Left lung (tissue), 10 donors: ENCODE measurements around the gene SLC39A1. TPM values are rescaled to one million over a fixed set of nuclear protein-coding genes. Genes with fewer than 3 reads are reported as not detected.
A peak's percentile ranks its signal among the peaks of the same experiment; 100 is the strongest.

Experiments used
- ATAC-seq: fragments of 200-7000 bp; cut with Tn5 transposase; one replicate; pipeline ENCODE4 v1.9.1; 2020; ENCODE audit warnings: moderate library complexity
- DNase-seq, 4 donors: peaks; one replicate each; pipeline ENCODE4 v3.0.0-alpha.2; 2013 to 2020
- H3K27ac ChIP-seq, 2 donors: fragments of 200-600 bp; sonication (generic) in 1 of 2; one replicate each; pipeline versions ENCODE4 v1.5.0 to v1.8.0; 2020 to 2021
- H3K27me3 ChIP-seq, 2 donors: fragments of 200-600 bp; sonication (generic) in 1 of 2; one replicate each; pipeline versions ENCODE4 v1.5.0 to v1.8.0; 2020 to 2021
- H3K36me3 ChIP-seq, 2 donors: fragments of 200-600 bp; sonication (generic) in 1 of 2; one replicate each; pipeline versions ENCODE4 v1.5.0 to v1.8.0; 2020 to 2021
- H3K4me1 ChIP-seq, 2 donors: fragments of 200-600 bp; one replicate each; pipeline ENCODE4 v1.8.0; 2021
- H3K4me3 ChIP-seq, 2 donors: fragments of 200-600 bp; sonication (generic) in 1 of 2; one replicate each; pipeline versions ENCODE4 v1.5.0 to v1.8.0; 2020 to 2021; ENCODE audit warnings: mild to moderate bottlenecking in 1 of 2
- H3K9me3 ChIP-seq, 2 donors: fragments of 200-600 bp; sonication (generic) in 1 of 2; one replicate each; pipeline versions ENCODE4 v1.5.0 to v1.8.0; 2020 to 2021
- CTCF ChIP-seq, 2 donors: fragments of 200-600 bp; sonication (generic) in 1 of 2; IDR thresholded peaks; one replicate each; pipeline versions ENCODE4 v1.5.0 to v1.8.0; 2021; ENCODE audit warnings: antibody characterized with exemption in 2 of 2
- intact Hi-C, 2 donors: fragments of 100-400 bp; cut with DNase I; formaldehyde crosslinking; loops; one replicate each; pipeline versions ENCODE4 v1.11.2 to v1.14.2; 2022
- polyA plus RNA-seq, 6 donors: library from polyadenylated mRNA; unstranded; fragments of 120-200 nt; gene quantifications; one replicate each; pipeline ENCODE4 v1.2.1, GENCODE V29; 2013; ENCODE audit not compliant: insufficient read length in 6 of 6
- total RNA-seq, 2 donors: library from RNA; stranded (reverse); fragmentation: NEBNext Ultra II Directional; extraction: Animal tissue kit (Norgen Biotek cat#: 25700); gene quantifications; one replicate each; pipeline ENCODE4 v1.2.1, GENCODE V29; 2021
- donor health status: DM: no; HTN: yes; CAD: no.
- donor health status: DM: no; HTN: no; CAD: no.

The SLC39A1 gene
- total and polyA plus RNA-seq, 8 donors = 59.1 to 185 (median 64.0) TPM

DNA sequence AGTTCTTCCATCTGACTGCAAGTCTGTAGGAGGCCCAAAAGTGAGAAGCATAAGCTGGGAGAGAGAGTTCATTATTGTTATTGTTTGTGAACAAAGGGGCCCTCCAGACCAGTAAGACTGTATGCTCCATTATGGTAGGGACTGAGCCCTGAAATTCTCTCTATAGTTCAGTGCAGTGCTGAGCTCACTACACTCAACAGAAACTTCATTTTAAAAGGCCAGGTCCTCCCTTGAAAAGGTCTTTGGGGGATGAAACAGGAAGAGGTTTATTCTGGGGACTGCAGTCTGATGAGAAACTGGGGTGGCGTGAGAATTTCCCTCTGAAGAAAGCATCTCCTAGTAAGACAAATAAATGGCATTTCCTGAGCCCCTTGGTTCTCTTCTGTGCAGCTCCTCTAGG lies 35.1 kb downstream of the SLC39A1 start:
- intact Hi-C loops = no loop called here

DNA sequence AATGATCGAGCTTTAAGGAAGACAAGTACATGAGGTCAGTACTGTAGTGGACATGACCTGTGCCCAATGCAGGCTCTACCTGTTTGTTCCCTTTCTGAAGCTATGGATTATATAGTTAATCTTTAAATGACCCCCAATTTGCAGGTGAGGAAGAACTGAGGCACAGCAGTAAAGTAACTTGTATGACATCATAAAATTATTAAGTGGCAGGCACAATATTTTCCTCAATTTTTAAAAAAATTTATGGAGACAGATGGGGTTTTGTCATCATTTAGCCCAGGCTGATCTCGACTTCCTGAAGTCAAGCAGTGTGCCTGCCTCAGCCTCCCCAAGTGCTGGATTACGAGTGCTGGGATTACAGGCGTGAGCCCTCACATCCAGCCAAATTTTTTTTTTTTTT lies 36.9 kb downstream of the SLC39A1 start:
- DNase-seq (no peak), ATAC-seq (no peak)
- intact Hi-C loops = no loop called here
- no peaks in the 10 kb centered on the region for H3K9me3 ChIP-seq
- peaks cover 0 to 26% of the 10 kb centered on the region in 2 donors for H3K36me3 ChIP-seq
- no peak for TF ChIP-seq CTCF (IDR thresholded peaks at IDR 0.05)
- no peaks in the 10 kb centered on the region for H3K27me3 ChIP-seq
- peaks cover 0 to 23% of the 10 kb centered on the region in 2 donors for H3K4me1 ChIP-seq
- H3K27ac ChIP-seq = no peak overlapping the region
- H3K4me3 ChIP-seq = no peak overlapping the region

More for the DNA sequence above, 35.1 kb downstream of the SLC39A1 start:
- no peaks in the 10 kb centered on the region for H3K27me3 ChIP-seq
- no peak for ATAC-seq
- no peaks in the 10 kb centered on the region for H3K9me3 ChIP-seq
- no peak overlapping the region for H3K4me3 ChIP-seq
- peaks cover 0 to 17% of the 10 kb centered on the region in 2 donors for H3K4me1 ChIP-seq
- TF ChIP-seq CTCF (IDR thresholded peaks at IDR 0.05) = no peak
- DNase-seq = no peak
- peaks cover 0 to 45% of the 10 kb centered on the region in 2 donors for H3K36me3 ChIP-seq
- peak overlapping the region in 1 of 2 donors; percentile 48 for H3K27ac ChIP-seq

DNA sequence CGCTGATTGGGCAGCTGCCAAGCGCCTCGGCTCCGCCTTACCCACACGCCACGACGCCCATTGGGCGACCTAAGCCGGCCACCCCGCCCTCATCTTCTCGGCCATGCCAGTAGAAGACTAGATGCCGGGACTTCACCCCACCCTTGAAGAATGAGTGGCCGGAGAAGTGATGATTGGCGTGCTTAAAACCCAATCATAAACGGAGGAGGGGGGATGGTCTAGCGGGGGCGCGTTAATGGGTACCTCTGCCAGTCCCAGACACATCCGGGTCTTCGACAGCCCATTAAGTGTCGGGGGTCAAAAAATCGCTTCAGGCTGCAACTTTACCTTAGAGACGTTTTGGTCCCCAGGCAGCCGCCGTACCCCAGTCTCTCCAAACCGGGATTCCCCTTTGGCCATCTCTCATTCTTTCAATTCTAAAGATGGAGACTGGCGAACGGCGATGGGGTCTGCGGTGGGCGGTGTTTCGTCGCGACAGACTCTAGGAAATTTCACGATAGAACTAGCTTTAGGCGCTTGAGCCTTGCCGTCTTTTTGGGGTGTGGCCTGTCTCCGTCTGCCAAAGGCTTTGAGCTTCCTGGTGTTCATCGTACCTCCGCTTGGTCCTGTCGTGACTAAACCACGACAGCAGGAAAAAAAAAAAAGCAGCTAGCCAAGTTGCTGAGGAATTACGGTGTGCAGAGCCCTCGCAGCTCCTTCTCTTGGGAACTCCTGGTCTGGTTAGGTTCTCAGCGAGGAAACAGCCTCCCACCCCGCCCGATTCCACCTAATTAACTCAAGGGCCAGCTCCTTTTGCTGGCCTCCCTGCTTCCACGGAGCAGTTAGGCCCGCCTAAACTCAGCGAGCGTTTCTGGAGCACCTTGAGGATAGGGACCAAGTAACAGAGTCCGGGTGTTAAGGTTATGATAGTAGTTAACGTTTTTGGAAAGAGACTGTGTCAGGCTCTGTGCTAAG lies 40.1 kb downstream of the SLC39A1 start, which contains the start of gene GATAD2B:
Gene GATAD2B, minus strand, starts transcription at position 1 of the 954 bp plus-strand sequence. CDS start 94,625 bp downstream, outside the sequence.
- ATAC-seq = peak; percentile 97
- TF ChIP-seq CTCF (IDR thresholded peaks at IDR 0.05) = no peak
- intact Hi-C loops = no loop called here
- no peaks in the 10 kb centered on the region for H3K9me3 ChIP-seq
- H3K27ac ChIP-seq = peak within 1 kb of the TSS; percentile 84 to 89
- peaks cover 13 to 48% of the 10 kb centered on the region in 2 donors for H3K4me1 ChIP-seq
- H3K36me3 ChIP-seq = no peaks in the 10 kb centered on the region
- H3K27me3 ChIP-seq = no peaks in the 10 kb centered on the region
- peak; percentile 99 to 100 (median 100) for DNase-seq
- peak within 1 kb of the TSS; percentile 72 to 87 for H3K4me3 ChIP-seq

- peaks cover 13 to 52% of the 10 kb centered on the region in 2 donors for H3K4me1 ChIP-seq
- intact Hi-C loops = no loop called here
- no peaks in the 10 kb centered on the region for H3K9me3 ChIP-seq
- no peaks in the 10 kb centered on the region for H3K27me3 ChIP-seq
- TF ChIP-seq CTCF (IDR thresholded peaks at IDR 0.05) = no peak
- DNase-seq = peak in 2 of 4 donors; percentile 49 to 52
- peak; percentile 28 for ATAC-seq
- H3K4me3 ChIP-seq = peak overlapping the region; percentile 72 to 87
- H3K27ac ChIP-seq = peak overlapping the region; percentile 84 to 87
- no peaks in the 10 kb centered on the region for H3K36me3 ChIP-seq
Measured at GRCh38 chr1:153922076-153922971, 41.0 kb downstream of the SLC39A1 start.
